Epithelial cell of esophagus (primary cell): ENCODE measurements around the gene ADGRD1.
"Not testable (repeated sequence)": the region's sequence is repeated elsewhere in the genome, so short reads cannot be mapped to it uniquely, and the experiment has no call there.

ENCODE experiments used
- DNase-seq: peaks from one replicate; pipeline ENCODE4 v3.0.0; 2010; ENCODE audit warnings: low read depth
- H3K4me3 ChIP-seq: 2 replicates; pipeline ENCODE4 v1.5.1; 2011; ENCODE audit warnings: mild to moderate bottlenecking, low read length, control low read depth
- CTCF ChIP-seq: IDR thresholded peaks from 2 replicates; pipeline ENCODE4 v1.5.1; 2011; ENCODE audit warnings: low read depth, mild to moderate bottlenecking, low read length, control low read depth, inconsistent platforms; ENCODE audit not compliant: insufficient read depth; ENCODE audit errors: missing control alignments

Gene ADGRD1

DNA sequence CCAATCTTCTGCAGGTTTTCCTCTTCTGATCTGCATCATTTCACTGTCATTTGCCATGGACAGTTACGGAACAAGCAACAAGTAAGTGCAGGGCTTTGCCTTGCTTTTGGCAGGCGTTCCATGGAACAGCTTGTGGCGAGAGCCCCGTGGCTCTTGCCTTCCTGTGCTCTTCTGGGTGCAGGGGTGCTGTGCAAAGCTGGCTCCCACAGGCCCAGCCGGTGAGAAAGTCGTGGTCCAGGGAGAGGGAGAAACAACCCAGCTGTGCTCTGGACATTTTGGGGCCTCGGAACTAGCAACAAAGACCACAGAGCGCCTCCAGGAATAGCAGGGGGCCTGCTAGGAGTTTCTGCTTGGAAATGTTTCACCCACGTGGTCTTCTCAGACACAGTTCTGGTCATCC is 164.7 kb downstream of the ADGRD1 start:
- DNase-seq: no peak
- H3K4me3 ChIP-seq: no peak overlapping the region
- TF ChIP-seq CTCF: no peak

GRCh38 chr12:131119345-131119744 is 165.6 kb downstream of the ADGRD1 start:
- H3K4me3 ChIP-seq, DNase-seq: not testable (repeated sequence)

DNA sequence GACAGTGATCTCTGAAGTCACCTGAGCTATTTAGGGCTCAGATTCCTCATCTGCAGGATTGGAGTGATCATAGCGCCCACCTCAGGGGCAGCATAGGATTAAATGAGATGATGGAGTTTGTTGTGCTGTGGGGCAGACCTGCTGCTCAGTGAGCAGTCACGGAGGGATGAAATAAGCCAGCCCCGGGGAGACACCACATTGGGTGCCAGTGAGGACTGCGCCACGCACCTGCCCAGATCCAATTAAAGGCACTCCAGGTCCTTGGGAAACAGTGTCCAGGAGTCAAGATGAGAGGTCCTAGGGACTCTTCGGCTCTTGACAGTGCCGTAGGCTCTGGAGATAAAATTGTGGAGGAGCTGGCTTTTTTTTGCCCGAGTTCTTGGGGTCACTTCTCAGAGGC is 166.2 kb downstream of the ADGRD1 start:
- no peak for TF ChIP-seq CTCF
- H3K4me3 ChIP-seq: no peak overlapping the region
- no peak for DNase-seq

DNA sequence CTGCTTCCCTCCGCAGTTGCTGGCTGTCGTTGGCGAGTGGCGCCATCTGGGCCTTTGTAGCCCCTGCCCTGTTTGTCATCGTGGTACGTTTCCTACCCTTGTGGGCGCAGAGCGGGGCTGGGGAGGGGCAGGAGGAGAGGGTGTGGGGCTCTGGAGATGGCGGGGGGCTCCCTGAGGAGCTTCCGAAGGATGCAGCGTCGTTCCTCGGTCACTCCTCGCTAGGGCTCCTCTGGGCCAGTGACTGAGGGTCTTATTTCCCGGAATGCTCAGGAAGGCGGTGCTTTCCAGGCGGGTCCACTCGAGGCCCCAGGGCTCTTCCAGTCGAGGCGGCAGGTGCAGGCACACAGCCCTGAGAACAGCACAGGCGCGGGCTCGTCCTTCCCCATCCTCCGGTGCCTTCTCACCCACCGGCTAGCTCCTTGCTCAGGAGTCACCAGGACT is 167.1 kb downstream of the ADGRD1 start:
- no peak for DNase-seq
- TF ChIP-seq CTCF: no peak
- no peak overlapping the region for H3K4me3 ChIP-seq

- no peak for TF ChIP-seq CTCF
- no peak overlapping the region for H3K4me3 ChIP-seq
- no peak for DNase-seq
Measured at GRCh38 chr12:131121705-131122405, 168.1 kb downstream of the ADGRD1 start.

DNA sequence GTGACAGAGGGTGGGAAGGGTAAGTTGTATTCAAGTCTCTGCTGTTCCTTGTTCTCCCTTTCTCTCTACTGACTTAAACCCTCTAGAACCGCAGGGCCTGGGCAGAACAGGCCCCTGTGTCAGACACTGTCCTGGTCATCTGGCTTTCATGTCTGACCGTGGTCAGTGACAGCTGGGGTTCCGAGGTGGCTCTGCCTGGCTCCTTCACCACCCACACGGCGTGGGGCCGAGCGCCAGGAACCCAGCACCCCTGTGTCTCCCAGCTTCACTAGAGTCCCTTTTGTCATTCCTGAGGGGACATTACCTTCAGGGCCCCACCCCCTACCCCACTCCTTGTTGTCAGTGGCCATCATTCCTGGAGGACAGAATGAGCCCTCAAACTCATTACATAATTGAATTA is 168.9 kb downstream of the ADGRD1 start:
- TF ChIP-seq CTCF: no peak
- no peak for DNase-seq
- no peak overlapping the region for H3K4me3 ChIP-seq

DNA sequence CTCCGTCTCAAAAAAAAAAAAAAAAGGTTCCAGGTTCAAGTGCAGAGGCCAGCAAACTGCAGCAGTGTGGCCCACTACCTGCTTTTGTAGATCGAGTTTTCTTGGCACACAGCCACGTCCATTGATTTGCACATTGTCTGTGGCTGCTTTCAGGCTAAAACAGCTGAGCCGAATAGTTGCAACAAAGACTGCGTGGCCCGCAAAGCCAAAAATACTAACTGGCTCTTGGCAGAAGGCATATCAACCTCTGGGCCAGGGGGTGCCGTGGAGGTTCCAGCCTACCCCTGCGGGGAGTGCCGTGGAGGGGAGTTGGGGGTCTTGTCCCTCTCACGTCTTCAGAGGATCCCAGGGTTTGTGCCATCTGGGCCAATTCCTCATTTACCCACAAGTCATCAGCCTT is 170.1 kb downstream of the ADGRD1 start:
- TF ChIP-seq CTCF: no peak
- DNase-seq: no peak
- no peak overlapping the region for H3K4me3 ChIP-seq
